Measurements from ENCODE around the gene CCR7. TPM values are rescaled to one million over a fixed set of nuclear protein-coding genes. Genes with fewer than 3 reads are reported as not detected.

Gene CCR7
- total and polyA plus RNA-seq, 2 of the 13 experiments (the other 11 are each of a cell fraction or from before 2014, with no cell fraction given) = 0.04 to 0.53 TPM

DNA sequence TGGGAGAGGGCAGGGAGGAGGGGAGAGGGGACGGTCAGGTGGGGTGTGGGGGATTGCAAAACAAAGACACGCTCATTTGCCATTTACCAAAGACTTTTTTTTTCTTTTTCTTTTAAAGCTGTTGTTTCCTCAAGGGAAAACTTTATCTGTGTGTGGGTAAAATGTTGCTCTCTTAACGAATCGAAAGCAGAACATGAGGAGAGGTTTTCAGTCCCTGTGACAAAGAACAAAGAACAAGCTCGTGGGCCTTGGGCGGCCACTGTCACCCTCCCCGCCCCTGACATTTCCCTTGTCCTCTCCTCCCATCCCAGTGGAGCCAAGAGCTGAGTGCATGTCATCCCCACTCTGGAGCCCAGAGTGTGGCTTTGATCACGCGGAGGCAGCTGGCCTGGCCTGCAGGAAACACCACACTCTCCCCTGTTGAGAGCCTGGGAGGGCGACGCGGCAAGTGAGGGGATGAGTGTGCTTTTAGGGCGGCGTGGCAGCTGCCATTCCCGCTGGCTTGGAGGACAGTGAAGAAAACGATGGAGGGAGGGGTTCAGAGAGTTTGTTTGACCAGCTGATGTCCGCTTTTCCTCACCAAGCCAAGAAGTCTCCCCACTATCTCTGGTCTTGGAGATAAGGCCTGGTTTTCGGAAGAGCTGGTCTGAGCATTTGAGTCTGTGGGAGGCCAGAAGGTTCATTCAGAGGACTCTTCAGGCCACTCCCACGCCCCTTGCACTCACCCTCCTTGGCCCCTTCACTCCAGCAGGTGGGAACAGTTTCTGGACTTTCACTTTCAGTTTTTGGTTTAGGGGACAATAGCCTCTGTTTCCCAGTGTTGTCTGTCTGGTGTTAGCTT, 11.4 kb downstream of the CCR7 start (continued):
- TF ChIP-seq TBX2 (CRISPR knock-in tag; IDR thresholded peaks at IDR 0.05; ENCODE audit: borderline replicate concordance) (peak; percentile 40; the same call in 1 of the 2 replicates), ZNF354B (CRISPR knock-in tag; IDR thresholded peaks at IDR 0.05) (no peak), SKI (IDR thresholded peaks at IDR 0.05; ENCODE audit: partially characterized antibody) (no peak), PHB2 (IDR thresholded peaks at IDR 0.05; ENCODE audit: partially characterized antibody) (no peak), KAT7 (CRISPR knock-in tag; IDR thresholded peaks at IDR 0.05; ENCODE audit: borderline replicate concordance) (peak; percentile 62; the same call in 1 of the 2 replicates), ZNF562 (CRISPR knock-in tag; IDR thresholded peaks at IDR 0.05; ENCODE audit: borderline replicate concordance) (no peak), ZSCAN30 (CRISPR knock-in tag; IDR thresholded peaks at IDR 0.05) (no peak), ZNF781 (CRISPR knock-in tag; IDR thresholded peaks at IDR 0.05; ENCODE audit: borderline replicate concordance, not compliant biosample characterization) (no peak), CHD4 (IDR thresholded peaks at IDR 0.05; ENCODE audit: borderline replicate concordance, low read length) (0 out of 2 replicates have a peak, but pooled peaks have one; percentile 5), ZNF615 (CRISPR knock-in tag; IDR thresholded peaks at IDR 0.05; ENCODE audit: borderline replicate concordance) (no peak), TCF12 (IDR thresholded peaks at IDR 0.05) (no peak), TCF12 (CRISPR knock-in tag; IDR thresholded peaks at IDR 0.05) (no peak), ZNF598 (CRISPR knock-in tag; IDR thresholded peaks at IDR 0.05; ENCODE audit: borderline replicate concordance) (no peak), MATR3 (CRISPR knock-in tag; IDR thresholded peaks at IDR 0.05) (no peak), HOXA5 (CRISPR knock-in tag; IDR thresholded peaks at IDR 0.05) (no peak), CENPT (CRISPR knock-in tag; IDR thresholded peaks at IDR 0.05; ENCODE audit: low read depth) (no peak), ZNF614 (CRISPR knock-in tag; IDR thresholded peaks at IDR 0.05; ENCODE audit: borderline replicate concordance) (no peak)
- TF ChIP-seq, protein P1, sequence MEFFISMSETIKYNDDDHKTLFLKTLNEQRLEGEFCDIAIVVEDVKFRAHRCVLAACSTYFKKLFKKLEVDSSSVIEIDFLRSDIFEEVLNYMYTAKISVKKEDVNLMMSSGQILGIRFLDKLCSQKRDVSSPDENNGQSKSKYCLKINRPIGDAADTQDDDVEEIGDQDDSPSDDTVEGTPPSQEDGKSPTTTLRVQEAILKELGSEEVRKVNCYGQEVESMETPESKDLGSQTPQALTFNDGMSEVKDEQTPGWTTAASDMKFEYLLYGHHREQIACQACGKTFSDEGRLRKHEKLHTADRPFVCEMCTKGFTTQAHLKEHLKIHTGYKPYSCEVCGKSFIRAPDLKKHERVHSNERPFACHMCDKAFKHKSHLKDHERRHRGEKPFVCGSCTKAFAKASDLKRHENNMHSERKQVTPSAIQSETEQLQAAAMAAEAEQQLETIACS (CRISPR knock-in tag; IDR thresholded peaks at IDR 0.05) = no peak
- TF ChIP-seq, protein P2, sequence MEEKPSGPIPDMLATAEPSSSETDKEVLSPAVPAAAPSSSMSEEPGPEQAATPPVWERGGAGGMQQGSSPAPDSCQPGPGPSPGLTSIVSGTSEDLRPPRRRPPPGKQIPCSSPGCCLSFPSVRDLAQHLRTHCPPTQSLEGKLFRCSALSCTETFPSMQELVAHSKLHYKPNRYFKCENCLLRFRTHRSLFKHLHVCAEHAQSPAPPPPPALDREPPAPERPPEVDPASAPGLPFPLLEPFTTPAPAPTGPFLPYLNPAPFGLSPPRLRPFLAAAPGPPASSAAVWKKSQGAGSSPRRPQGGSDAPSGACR (CRISPR knock-in tag; IDR thresholded peaks at IDR 0.05) = no peak
- TF ChIP-seq, protein P3, sequence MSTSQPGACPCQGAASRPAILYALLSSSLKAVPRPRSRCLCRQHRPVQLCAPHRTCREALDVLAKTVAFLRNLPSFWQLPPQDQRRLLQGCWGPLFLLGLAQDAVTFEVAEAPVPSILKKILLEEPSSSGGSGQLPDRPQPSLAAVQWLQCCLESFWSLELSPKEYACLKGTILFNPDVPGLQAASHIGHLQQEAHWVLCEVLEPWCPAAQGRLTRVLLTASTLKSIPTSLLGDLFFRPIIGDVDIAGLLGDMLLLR (CRISPR knock-in tag; IDR thresholded peaks at IDR 0.05) = no peak; the same call in 1 of the 2 replicates
- TF ChIP-seq, protein P4, sequence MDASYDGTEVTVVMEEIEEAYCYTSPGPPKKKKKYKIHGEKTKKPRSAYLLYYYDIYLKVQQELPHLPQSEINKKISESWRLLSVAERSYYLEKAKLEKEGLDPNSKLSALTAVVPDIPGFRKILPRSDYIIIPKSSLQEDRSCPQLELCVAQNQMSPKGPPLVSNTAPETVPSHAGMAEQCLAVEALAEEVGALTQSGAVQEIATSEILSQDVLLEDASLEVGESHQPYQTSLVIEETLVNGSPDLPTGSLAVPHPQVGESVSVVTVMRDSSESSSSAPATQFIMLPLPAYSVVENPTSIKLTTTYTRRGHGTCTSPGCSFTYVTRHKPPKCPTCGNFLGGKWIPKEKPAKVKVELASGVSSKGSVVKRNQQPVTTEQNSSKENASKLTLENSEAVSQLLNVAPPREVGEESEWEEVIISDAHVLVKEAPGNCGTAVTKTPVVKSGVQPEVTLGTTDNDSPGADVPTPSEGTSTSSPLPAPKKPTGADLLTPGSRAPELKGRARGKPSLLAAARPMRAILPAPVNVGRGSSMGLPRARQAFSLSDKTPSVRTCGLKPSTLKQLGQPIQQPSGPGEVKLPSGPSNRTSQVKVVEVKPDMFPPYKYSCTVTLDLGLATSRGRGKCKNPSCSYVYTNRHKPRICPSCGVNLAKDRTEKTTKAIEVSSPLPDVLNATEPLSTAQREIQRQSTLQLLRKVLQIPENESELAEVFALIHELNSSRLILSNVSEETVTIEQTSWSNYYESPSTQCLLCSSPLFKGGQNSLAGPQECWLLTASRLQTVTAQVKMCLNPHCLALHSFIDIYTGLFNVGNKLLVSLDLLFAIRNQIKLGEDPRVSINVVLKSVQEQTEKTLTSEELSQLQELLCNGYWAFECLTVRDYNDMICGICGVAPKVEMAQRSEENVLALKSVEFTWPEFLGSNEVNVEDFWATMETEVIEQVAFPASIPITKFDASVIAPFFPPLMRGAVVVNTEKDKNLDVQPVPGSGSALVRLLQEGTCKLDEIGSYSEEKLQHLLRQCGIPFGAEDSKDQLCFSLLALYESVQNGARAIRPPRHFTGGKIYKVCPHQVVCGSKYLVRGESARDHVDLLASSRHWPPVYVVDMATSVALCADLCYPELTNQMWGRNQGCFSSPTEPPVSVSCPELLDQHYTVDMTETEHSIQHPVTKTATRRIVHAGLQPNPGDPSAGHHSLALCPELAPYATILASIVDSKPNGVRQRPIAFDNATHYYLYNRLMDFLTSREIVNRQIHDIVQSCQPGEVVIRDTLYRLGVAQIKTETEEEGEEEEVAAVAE (CRISPR knock-in tag; IDR thresholded peaks at IDR 0.05; ENCODE audit: borderline replicate concordance) = no peak
